B cell (primary cell): ENCODE measurements around the gene ERICH6B.

ENCODE experiments used
- CTCF ChIP-seq: fragments of 200-600 bp; IDR thresholded peaks from one replicate; pipeline ENCODE4 v1.8.0; 2022; ENCODE audit warnings: antibody characterized with exemption, mild to moderate bottlenecking
- EZH2 ChIP-seq: IDR thresholded peaks from 2 replicates; pipeline ENCODE4 v1.6.1; 2012; ENCODE audit warnings: borderline replicate concordance, low read depth, mild to moderate bottlenecking, moderate library complexity, low read length; ENCODE audit not compliant: insufficient read depth, poor library complexity, severe bottlenecking

- TF ChIP-seq CTCF (no peak), EZH2 (no peak)
Observed at GRCh38 chr13:45565331-45565730, 50.2 kb downstream of the ERICH6B start.
